Sigmoid colon (tissue), 7 donors: ENCODE measurements around the gene SERINC5. TPM values are rescaled to one million over a fixed set of nuclear protein-coding genes. Genes with fewer than 3 reads are reported as not detected.
"Not testable (repeated sequence)": the region's sequence is repeated elsewhere in the genome, so short reads cannot be mapped to it uniquely, and the experiment has no call there.

Experiments
- DNase-seq: peaks from one replicate; pipeline ENCODE4 v3.0.0-alpha.2; 2019
- H3K27ac ChIP-seq, 4 donors: fragments of 200-600 bp; sonication (generic); one replicate each; pipeline ENCODE4 v1.5.1; 2016 to 2019; ENCODE audit warnings: mild to moderate bottlenecking in 1 of 4
- H3K27me3 ChIP-seq, 3 donors: fragments of 200-600 bp; sonication (generic); one replicate each; pipeline ENCODE4 v1.5.1; 2019; ENCODE audit warnings: mild to moderate bottlenecking in 1 of 3
- H3K36me3 ChIP-seq, 4 donors: fragments of 200-600 bp; sonication (generic); one replicate each; pipeline ENCODE4 v1.5.1; 2016 to 2019
- H3K4me1 ChIP-seq, 4 donors: fragments of 200-600 bp; sonication (generic); one replicate each; pipeline ENCODE4 v1.5.1; 2017 to 2019
- H3K4me3 ChIP-seq, 4 donors: fragments of 200-600 bp; sonication (generic); one replicate each; pipeline ENCODE4 v1.5.1; 2017 to 2019; ENCODE audit warnings: mild to moderate bottlenecking in 2 of 4, moderate library complexity in 1 of 4
- H3K9me3 ChIP-seq, 4 donors: fragments of 200-600 bp in 3 of 4; sonication (generic) in 3 of 4; one replicate each; pipeline versions ENCODE4 v1.5.1 to v1.6.1; 2013 to 2019
- EP300 ChIP-seq, 4 donors: sonication (generic); formaldehyde crosslinking; IDR thresholded peaks; one replicate each; pipeline ENCODE4 v1.6.1; 2017; ENCODE audit warnings: antibody characterized with exemption in 4 of 4
- POLR2A ChIP-seq, 2 donors: fragments of 450-650 bp; IDR thresholded peaks; one replicate each; pipeline ENCODE4 v1.6.1; 2016; ENCODE audit warnings: antibody characterized with exemption in 2 of 2, mild to moderate bottlenecking in 2 of 2, moderate library complexity in 2 of 2
- POLR2AphosphoS5 ChIP-seq, 4 donors: sonication (generic); formaldehyde crosslinking; IDR thresholded peaks; one replicate each; pipeline ENCODE4 v1.6.1; 2017; ENCODE audit warnings: antibody characterized with exemption in 4 of 4
- WGBS, 2 donors: extraction: QIAGEN DNeasy Blood & Tissue Kit; methylation state at CpG; one replicate each; pipeline ENCODE4 v1.1.7; 2013; 5-methylcytosine and 5-hydroxymethylcytosine counted together
- intact Hi-C: fragments of 100-400 bp; cut with DNase I; formaldehyde crosslinking; loops from one replicate; pipeline ENCODE4 v1.15.1; 2023
- polyA plus RNA-seq, 3 donors: library from polyadenylated mRNA; stranded (reverse); fragments of 200-250 nt; gene quantifications; one replicate each; pipeline ENCODE4 v1.2.3, GENCODE V29; 2013
- total RNA-seq, 4 donors: library from RNA; depleted of rRNA; stranded (reverse); fragments of >200 nt; gene quantifications; one replicate each; pipeline ENCODE4 v1.1.0, GENCODE V29; 2016
- TF ChIP-seq, protein P1 (sequence below), 4 experiments: fragments of 450-650 bp in 3 of 4; fragments of 200-600 bp in 1 of 4; IDR thresholded peaks; one replicate each; pipeline ENCODE4 v1.5.1; 2016 to 2019; ENCODE audit warnings: antibody characterized with exemption in 4 of 4, mild to moderate bottlenecking in 3 of 4, moderate library complexity in 2 of 4
- donor health status: healthy with polysubstance abuse.
- donor health status: Bipolar disorder and iron deficiency.
- donor health status: healthy.

Gene SERINC5
- total and polyA plus RNA-seq, 7 donors = 3.6 to 25.9 (median 9.6) TPM

GRCh38 chr5:80091792-80092192, 164.1 kb downstream of the SERINC5 start:
- peak; percentile 81 for DNase-seq
- 34 to 39% methylated on average over 15 of the region's 15 CpGs for WGBS, 2 donors

DNA sequence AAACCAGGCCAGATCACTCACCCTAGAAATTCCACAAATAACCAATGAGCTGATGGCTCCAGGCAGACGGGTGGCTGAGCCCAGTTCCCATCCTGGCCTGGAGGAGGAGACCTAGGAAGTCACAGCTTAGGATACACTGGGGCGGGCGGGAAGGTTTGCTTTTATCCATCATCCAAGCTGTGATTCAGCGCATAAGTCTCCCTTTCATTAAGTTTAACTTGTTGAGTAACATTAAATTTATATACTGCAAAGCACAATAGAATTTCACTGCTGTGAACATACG, 165.0 kb downstream of the SERINC5 start:
- TF ChIP-seq, protein P1, sequence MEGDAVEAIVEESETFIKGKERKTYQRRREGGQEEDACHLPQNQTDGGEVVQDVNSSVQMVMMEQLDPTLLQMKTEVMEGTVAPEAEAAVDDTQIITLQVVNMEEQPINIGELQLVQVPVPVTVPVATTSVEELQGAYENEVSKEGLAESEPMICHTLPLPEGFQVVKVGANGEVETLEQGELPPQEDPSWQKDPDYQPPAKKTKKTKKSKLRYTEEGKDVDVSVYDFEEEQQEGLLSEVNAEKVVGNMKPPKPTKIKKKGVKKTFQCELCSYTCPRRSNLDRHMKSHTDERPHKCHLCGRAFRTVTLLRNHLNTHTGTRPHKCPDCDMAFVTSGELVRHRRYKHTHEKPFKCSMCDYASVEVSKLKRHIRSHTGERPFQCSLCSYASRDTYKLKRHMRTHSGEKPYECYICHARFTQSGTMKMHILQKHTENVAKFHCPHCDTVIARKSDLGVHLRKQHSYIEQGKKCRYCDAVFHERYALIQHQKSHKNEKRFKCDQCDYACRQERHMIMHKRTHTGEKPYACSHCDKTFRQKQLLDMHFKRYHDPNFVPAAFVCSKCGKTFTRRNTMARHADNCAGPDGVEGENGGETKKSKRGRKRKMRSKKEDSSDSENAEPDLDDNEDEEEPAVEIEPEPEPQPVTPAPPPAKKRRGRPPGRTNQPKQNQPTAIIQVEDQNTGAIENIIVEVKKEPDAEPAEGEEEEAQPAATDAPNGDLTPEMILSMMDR (IDR thresholded peaks at IDR 0.05) = no peak
- no peak for TF ChIP-seq EP300 (IDR thresholded peaks at IDR 0.05)
- TF ChIP-seq POLR2A (IDR thresholded peaks at IDR 0.05) = no peak
- no peak for TF ChIP-seq POLR2AphosphoS5 (IDR thresholded peaks at IDR 0.05)
- Histone ChIP-seq H3K9me3 (no peaks in the 10 kb centered on the region), H3K27ac (no peak overlapping the region), H3K27me3 (no peaks in the 10 kb centered on the region), H3K4me1 (peaks cover 0 to 14% (median 2%) of the 10 kb centered on the region in 4 donors), H3K4me3 (no peak overlapping the region), H3K36me3 (no peaks in the 10 kb centered on the region)
- intact Hi-C loops = loop anchor here (5.0 kb wide), 3 partner anchors 51 to 316 kb away; partner anchors contain the start of genes SERINC5 and ZFYVE16
- DNase-seq = no peak
- 93 to 96% methylated on average over 5 of the region's 5 CpGs for WGBS, 2 donors

More at GRCh38 chr5:80091792-80092192, 164.1 kb downstream of the SERINC5 start:
- intact Hi-C loops = loop anchor here (1.0 to 5.0 kb wide), 5 partner anchors 51 to 316 kb away; partner anchors contain the start of genes SERINC5 and ZFYVE16
- Histone ChIP-seq H3K27ac (peak overlapping the region in 2 of 4 donors; percentile 29 to 33), H3K4me3 (peak overlapping the region in 1 of 4 donors; percentile 16), H3K4me1 (peaks cover 0 to 14% (median 2%) of the 10 kb centered on the region in 4 donors)
- H3K36me3 ChIP-seq, H3K27me3 ChIP-seq, H3K9me3 ChIP-seq: not testable (repeated sequence)
- TF ChIP-seq, protein P1 (IDR thresholded peaks at IDR 0.05) = peak; percentile 40 to 73 (median 67)

DNA sequence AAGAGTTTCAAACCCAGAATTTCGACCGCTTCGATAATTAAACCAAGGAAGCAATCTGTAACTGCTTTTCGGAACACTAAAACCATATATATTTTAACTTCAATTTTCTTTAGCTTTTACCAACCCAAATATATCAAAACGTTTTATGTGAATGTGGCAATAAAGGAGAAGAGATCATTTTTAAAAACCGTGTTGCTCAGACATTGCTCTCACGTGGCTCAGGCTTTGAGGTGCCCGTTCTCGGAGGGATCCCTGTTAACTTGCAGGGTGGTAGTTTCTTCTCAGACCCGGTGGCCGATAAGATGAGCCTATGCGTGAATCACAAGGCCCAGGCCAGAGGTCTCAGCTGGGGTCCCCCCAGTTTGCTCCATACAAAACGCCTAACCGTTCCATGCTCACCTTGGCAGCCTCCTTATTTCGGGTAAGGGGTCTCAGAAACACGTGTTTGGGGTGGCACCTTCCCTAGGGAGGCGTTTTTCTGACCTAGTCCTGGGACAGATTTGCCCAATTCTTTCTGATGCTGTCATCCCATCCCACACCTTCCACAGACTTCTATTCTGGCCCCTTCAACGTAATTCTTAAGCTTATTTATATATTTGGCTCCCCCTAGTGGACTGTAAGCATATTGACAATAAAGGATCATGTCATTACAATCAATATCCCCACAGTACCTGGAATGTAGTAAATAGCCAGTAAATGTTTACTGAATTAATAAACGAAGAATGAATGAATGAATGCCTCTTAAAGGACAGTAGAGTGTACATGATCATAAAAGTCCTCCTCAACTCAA, 172.6 kb downstream of the SERINC5 start:
- intact Hi-C loops = loop anchor here (2.0 to 5.0 kb wide), 3 partner anchors 91 to 1061 kb away; partner anchors contain the start of gene MTX3
- peak overlapping the region; percentile 2 to 39 (median 32) for H3K4me3 ChIP-seq
- no peaks in the 10 kb centered on the region for H3K27me3 ChIP-seq
- peak; percentile 70 for DNase-seq
- 45 to 47% methylated on average over 19 of the region's 19 CpGs for WGBS, 2 donors
- peaks cover 0 to 14% (median 7%) of the 10 kb centered on the region in 4 donors for H3K4me1 ChIP-seq
- no peaks in the 10 kb centered on the region for H3K36me3 ChIP-seq
- peak overlapping the region; percentile 62 to 76 (median 74) for H3K27ac ChIP-seq
- no peaks in the 10 kb centered on the region for H3K9me3 ChIP-seq
- TF ChIP-seq, protein P1 (IDR thresholded peaks at IDR 0.05) = peak; percentile 63 to 76 (median 68)
- TF ChIP-seq EP300 (IDR thresholded peaks at IDR 0.05) (no peak), POLR2A (IDR thresholded peaks at IDR 0.05) (no peak), POLR2AphosphoS5 (IDR thresholded peaks at IDR 0.05) (no peak)

DNA sequence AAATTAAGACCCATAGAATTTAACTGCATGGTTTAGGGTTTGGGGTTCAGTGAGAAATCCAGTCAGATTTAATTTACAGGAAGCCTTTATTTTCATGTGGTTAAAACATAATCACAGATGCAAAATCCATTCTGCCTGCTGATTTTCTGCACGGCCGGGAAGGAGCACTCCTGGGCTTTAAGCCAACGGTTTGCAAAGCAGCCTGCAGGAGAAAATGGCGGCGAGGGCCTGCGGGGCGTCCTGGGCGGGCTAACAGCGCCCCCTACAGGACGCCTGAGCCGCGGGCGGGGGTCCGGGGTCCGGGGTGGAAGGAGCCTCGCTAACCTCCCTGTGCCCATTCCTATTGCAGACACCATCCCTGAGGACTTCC, 173.1 kb downstream of the SERINC5 start:
- DNase-seq = peak; percentile 87
- intact Hi-C loops = loop anchor here (2.0 to 5.0 kb wide), 3 partner anchors 90 to 1060 kb away; partner anchors contain the start of gene MTX3
- WGBS, 2 donors = 10 to 21% methylated on average over 16 of the region's 16 CpGs
- Histone ChIP-seq H3K36me3 (no peaks in the 10 kb centered on the region), H3K9me3 (no peaks in the 10 kb centered on the region), H3K4me1 (peaks cover 0 to 14% (median 7%) of the 10 kb centered on the region in 4 donors), H3K4me3 (peak overlapping the region; percentile 2 to 39 (median 32)), H3K27me3 (no peaks in the 10 kb centered on the region), H3K27ac (peak overlapping the region; percentile 62 to 76 (median 74))
- no peak for TF ChIP-seq POLR2AphosphoS5 (IDR thresholded peaks at IDR 0.05)
- TF ChIP-seq, protein P1 (IDR thresholded peaks at IDR 0.05) = peak; percentile 57 to 91 (median 68)
